HG02938 (cell line): ENCODE measurements around the gene PTPN6.

Source experiments
- ATAC-seq: cut with Tn5 transposase; IDR thresholded peaks from one replicate; pipeline ENCODE4 v1.9.1; 2021; ENCODE audit warnings: mild to moderate bottlenecking, moderate library complexity; ENCODE audit not compliant: unreplicated experiment

Gene PTPN6

GRCh38 chr12:6921996-6922946 lies 28.9 kb upstream of the PTPN6 start:
- no peak for ATAC-seq

DNA sequence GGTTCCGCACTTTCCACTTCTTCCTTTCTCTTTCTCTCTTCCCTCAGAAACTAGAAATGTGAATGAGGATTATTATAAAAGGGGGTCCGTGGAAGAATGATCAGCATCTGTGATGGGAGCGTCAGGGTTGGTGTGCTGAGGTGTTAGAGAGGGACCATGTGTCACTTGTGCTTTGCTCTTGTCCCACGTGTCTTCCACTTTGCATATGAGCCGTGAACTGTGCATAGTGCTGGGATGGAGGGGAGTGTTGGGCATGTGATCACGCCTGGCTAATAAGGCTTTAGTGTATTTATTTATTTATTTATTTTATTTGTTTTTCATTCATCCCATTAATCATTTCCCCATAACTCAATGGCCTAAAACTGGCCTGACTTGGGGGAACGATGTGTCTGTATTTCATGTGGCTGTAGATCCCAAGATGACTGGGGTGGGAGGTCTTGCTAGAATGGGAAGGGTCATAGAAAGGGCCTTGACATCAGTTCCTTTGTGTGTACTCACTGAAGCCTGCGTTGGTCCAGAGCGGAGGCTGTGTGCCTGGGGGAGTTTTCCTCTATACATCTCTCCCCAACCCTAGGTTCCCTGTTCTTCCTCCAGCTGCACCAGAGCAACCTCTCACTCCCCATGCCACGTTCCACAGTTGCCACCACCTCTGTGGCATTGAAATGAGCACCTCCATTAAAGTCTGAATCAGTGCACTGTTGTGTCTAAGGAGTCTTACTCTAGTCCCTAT lies 28.0 kb upstream of the PTPN6 start:
- ATAC-seq, result no peak

DNA sequence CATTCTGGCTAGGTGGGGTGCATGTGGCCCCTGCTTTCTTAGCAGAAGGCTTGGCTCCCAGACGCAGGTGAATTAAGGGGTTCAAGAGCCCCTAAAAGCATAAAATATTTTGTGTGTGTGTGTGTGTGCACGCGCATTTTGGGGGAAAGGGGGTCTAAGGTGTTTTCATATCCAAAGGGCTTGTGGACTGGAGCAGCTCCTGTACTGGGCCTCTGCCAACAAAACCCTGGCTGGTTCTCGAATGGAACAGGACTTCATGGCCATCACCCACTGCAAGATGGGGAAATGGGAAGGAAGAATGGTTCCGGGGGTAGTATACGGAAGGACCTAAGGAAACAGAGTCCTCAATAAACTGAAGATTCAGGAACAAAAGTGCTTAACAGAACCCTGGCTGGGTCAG lies 27.3 kb upstream of the PTPN6 start:
- ATAC-seq, result no peak

DNA sequence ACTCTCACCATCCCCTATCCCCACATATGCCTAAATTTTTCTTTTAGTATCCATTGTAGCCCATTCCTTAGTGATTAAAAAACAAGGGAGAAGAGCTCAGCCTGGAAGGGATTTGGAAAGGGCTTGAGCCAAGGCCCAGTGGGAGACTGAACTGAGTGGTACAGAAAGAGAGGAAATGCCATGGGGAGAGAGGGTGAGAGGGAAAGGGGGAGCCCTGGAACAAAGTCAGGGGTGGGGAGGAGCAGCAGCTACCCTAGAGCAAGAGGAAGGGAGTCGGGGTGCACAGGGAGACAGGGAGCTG lies 26.0 kb upstream of the PTPN6 start:
- no peak for ATAC-seq

GRCh38 chr12:6925540-6926279 lies 25.4 kb upstream of the PTPN6 start:
- no peak for ATAC-seq

DNA sequence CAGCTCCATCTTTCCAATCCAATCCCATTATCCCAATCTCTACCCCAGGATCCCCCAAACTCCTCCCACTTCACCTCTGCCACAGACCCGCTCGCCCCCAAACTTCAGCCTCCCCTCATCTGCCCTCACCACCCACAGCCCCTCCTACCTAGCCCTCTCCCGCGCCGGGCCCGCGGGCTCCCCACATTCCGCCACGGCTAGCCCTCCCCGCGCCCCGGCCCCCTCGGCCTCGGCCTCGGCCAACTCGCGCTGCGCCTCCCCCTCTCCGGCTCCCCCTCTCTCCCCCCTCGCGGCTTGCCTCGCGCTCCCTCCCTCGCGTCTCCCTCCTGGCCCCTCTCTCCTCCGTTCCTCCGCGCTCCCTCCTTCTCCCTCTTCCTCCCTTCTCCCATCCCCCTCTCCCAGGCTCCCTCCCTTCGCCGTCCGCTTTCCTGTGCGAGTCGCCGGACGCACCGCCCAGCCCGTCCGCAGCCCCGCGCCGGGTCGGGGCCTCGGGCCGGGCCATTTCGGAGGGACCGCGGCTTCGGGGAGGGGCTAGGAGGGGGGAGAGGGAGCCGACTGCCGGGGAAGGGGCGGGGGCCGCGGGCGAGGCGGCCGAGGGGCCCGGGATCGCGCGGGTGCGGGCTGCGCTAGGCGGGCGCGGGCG lies 23.7 kb upstream of the PTPN6 start, which contains the start of gene ATN1:
Gene ATN1 (plus strand): TSS at position 581 of the 643 bp plus-strand sequence. CDS start 6,043 bp downstream, outside the sequence.
- ATAC-seq, result no peak

DNA sequence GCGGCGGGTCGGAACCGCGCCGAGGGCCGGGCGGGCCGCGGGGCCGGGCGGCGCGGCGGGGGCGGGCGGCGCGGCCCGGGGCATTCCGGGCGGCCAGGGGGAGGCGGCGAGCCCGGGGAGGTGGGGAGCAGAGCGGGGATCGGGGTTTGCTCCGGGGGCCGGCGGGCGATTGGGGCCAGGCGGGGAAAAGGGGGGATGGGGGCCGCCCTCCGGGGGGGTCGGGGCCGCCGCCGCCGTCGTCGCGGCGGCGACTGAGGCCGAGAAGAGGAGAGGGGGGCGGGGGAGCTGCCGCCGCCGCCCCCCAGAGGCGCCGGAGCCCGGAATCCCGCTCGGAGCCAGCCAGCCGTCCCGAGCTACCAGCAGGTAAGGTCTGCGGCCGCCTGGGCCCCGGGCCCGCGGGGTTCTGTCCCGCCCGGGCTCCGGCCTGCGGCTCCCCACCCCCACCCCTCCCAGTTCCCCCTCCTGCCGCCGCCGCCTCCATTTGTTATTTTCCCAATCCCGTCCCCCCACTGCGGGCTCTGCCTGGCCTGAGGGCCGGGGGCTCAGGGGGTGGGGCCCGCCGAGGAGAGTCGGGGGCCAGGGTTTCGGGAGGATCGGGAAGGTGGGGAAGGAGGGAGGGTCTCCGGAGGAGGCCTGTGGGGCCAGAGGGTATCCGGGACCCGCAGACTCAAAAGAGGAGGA lies 23.0 kb upstream of the PTPN6 start:
- ATAC-seq, result no peak

DNA sequence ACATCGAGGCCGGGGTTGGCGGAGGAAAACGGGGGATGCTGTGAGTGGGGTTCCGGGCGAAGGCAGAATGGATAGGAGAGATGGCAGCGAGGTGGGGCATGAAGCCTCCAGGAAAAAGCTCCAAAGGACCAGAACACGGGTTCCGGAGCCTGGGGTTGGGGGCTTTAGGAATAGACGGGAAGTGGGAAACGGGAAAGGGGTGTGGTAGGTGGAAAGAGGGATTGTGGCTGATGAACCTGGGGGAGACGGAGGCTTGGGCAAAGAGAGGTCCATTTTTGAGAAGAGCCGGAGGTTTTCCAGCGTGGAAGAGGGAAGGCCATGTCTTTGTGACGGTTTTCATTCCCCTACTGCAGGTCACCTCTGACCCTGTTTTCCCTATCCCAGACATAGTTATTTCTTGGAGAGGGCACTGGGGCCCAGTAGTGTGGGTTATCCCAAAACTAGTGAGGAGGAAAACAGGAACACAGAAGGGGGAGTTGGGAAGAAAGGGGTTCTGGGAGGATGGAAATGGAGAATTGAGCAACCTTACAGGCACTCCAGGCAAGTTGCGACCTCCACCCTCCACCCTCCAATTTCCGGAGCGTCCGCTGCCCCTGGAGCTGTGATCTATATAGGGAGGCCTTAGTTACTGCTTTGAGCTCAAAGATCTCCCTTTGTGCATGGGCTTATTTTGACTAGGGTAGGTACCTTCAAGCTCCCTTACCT lies 22.3 kb upstream of the PTPN6 start:
- no peak for ATAC-seq

- ATAC-seq, result no peak
These were observed 21.4 kb upstream of the PTPN6 start for GRCh38 chr12:6929466-6930452.

DNA sequence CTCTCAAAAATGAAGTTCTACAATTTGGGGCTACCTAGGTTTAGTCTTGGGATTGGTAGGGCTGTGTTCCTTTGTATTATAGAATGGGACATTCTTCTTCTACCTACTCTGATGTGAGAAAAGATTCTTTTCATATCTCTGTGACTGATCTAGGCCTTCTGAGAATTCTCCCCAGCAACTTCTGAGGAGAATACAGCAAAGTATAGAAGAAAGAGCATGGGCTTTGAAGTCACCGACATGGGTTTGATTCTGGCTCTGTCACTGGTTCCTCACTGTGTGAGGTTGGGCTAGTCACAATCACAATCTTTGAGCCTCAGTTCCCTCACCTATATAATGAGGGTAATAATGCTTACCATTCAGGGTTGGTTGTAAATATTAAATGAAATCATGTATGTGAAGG lies 18.4 kb upstream of the PTPN6 start:
- ATAC-seq, result no peak

GRCh38 chr12:6934110-6934509 lies 17.0 kb upstream of the PTPN6 start:
- no peak for ATAC-seq

GRCh38 chr12:6935371-6936193 lies 15.6 kb upstream of the PTPN6 start:
- no peak for ATAC-seq

GRCh38 chr12:6936194-6936635 lies 14.9 kb upstream of the PTPN6 start:
- no peak for ATAC-seq

- peak; percentile 1 for ATAC-seq
These were observed 14.3 kb upstream of the PTPN6 start for GRCh38 chr12:6936636-6937480.

GRCh38 chr12:6937481-6938352 lies 13.4 kb upstream of the PTPN6 start:
- peak; percentile 86 for ATAC-seq
